ENCODE measurements around the gene KAT6B. TPM values are rescaled to one million over a fixed set of nuclear protein-coding genes. Genes with fewer than 3 reads are reported as not detected.

Gene KAT6B
- total and polyA plus RNA-seq, 2 of the 8 experiments (the other 6 are each of a cell fraction or from before 2014, with no cell fraction given) = 7.3 to 30.8 TPM

GRCh38 chr10:74925291-74925690 lies 98.9 kb downstream of the KAT6B start:
- H3K9ac ChIP-seq (replicated peaks in 1 of 4; ENCODE audit: extremely low read depth in 1 of 4, low read depth in 3 of 4, low read length in 3 of 4) = no peak overlapping the region
- H2BK15ac ChIP-seq (ENCODE audit: low read length) = no peak overlapping the region
- H3K79me2 ChIP-seq (ENCODE audit: control insufficient read depth in 1 of 2, insufficient read depth in 2 of 2, low read length in 2 of 2) = peaks cover 0 to 26% of the 10 kb centered on the region in 2 experiments; a peak in 3 of 4 replicates
- no peak overlapping the region for H3K4me2 ChIP-seq (ENCODE audit: insufficient read depth in 1 of 2, low read depth in 2 of 2, low read length in 2 of 2)
- FAIRE-seq (no peak), DNase-seq (ENCODE audit: low read depth in 1 of 2, low spot score in 2 of 2) (no peak)
- no peak overlapping the region for H4K91ac ChIP-seq (replicated peaks; ENCODE audit: insufficient read length, low read length)
- H4K5ac ChIP-seq (ENCODE audit: insufficient read length, low read depth, low read length) = no peak overlapping the region
- POLR2A ChIA-PET (ENCODE audit: partially characterized antibody) = no interaction called here
- no peak overlapping the region for H2AFZ ChIP-seq (ENCODE audit: low read length)
- H3K23me2 ChIP-seq (ENCODE audit: low read depth, low read length) = no peaks in the 10 kb centered on the region
- H2BK120ac ChIP-seq (replicated peaks; ENCODE audit: low read depth, low read length) = no peak overlapping the region
- WGBS, 2 experiments (ENCODE audit: extremely low coverage in 1 of 2, insufficient coverage in 1 of 2, insufficient read length in 1 of 2, insufficient replicate concordance in 2 of 2, low coverage in 1 of 2, low lambda C conversion rate in 2 of 2, missing lambda C conversion rate in 1 of 2) = no CpG with 5 or more reads among the region's 1 CpG
- peaks cover 0 to 2% of the 10 kb centered on the region in 2 experiments for H4K20me1 ChIP-seq (replicated peaks in 1 of 2; ENCODE audit: control insufficient read depth in 1 of 2, insufficient read depth in 2 of 2, low read length in 2 of 2)
- no peak overlapping the region for H3K4ac ChIP-seq (replicated peaks; ENCODE audit: insufficient read length, low read depth, low read length)
- H3K9me3 ChIP-seq (ENCODE audit: insufficient read depth in 2 of 2, low read depth in 1 of 2, low read length in 1 of 2) = no peaks in the 10 kb centered on the region
- no peak overlapping the region for H3K4me3 ChIP-seq (ENCODE audit: extremely low read depth in 1 of 4, insufficient read depth in 2 of 4, low read depth in 3 of 4, low read length in 4 of 4)
- H3K27me3 ChIP-seq (replicated peaks in 1 of 4; ENCODE audit: control insufficient read depth in 3 of 4, extremely low read depth in 1 of 4, insufficient read depth in 3 of 4, low read length in 3 of 4) = no peaks in the 10 kb centered on the region
- CTCF ChIA-PET (ENCODE audit: partially characterized antibody) = interaction anchor here (0.6 kb wide), 1 partner anchor 61 kb away, joined by 3 read pairs; no protein-coding TSS in a partner anchor
- H3K79me1 ChIP-seq (ENCODE audit: low read depth, low read length) = 0 out of 2 replicates have a peak, but pooled peaks cover 3% of the 10 kb centered on the region
- no peak overlapping the region for H2BK5ac ChIP-seq (ENCODE audit: low read depth, low read length)
- no peak overlapping the region for H3K56ac ChIP-seq (replicated peaks; ENCODE audit: insufficient read length, low read depth, low read length)
- H3K23ac ChIP-seq (ENCODE audit: insufficient read length) = no peak overlapping the region
- H3K4me1 ChIP-seq (replicated peaks in 1 of 4; ENCODE audit: control insufficient read depth in 3 of 4, insufficient read depth in 4 of 4, low read length in 3 of 4) = peaks cover 0 to 12% (median 8%) of the 10 kb centered on the region in 4 experiments; a peak in 6 of 7 replicates
- H2BK20ac ChIP-seq (ENCODE audit: low read length) = no peak overlapping the region
- no peak overlapping the region for H4K8ac ChIP-seq (ENCODE audit: extremely low read depth, insufficient read depth, low read length)
- no peaks in the 10 kb centered on the region for H3K36me3 ChIP-seq (ENCODE audit: control insufficient read depth in 2 of 4, insufficient read depth in 4 of 4, low read length in 3 of 4)
- H3K27ac ChIP-seq (ENCODE audit: low read depth, low read length) = no peak overlapping the region
- H3K18ac ChIP-seq (ENCODE audit: extremely low read depth, low read length) = no peak overlapping the region
- no peak for TF ChIP-seq CTBP2 (IDR thresholded peaks at IDR 0.05; ENCODE audit: borderline replicate concordance, insufficient read depth, insufficient read length, low read length)
- TF ChIP-seq HDAC2 (IDR thresholded peaks at IDR 0.05; ENCODE audit: borderline replicate concordance in 1 of 2, low read depth in 2 of 2, low read length in 2 of 2) = no peak
- no peak for TF ChIP-seq JUN (IDR thresholded peaks at IDR 0.05; ENCODE audit: low read depth, low read length)
- TF ChIP-seq, protein P1, sequence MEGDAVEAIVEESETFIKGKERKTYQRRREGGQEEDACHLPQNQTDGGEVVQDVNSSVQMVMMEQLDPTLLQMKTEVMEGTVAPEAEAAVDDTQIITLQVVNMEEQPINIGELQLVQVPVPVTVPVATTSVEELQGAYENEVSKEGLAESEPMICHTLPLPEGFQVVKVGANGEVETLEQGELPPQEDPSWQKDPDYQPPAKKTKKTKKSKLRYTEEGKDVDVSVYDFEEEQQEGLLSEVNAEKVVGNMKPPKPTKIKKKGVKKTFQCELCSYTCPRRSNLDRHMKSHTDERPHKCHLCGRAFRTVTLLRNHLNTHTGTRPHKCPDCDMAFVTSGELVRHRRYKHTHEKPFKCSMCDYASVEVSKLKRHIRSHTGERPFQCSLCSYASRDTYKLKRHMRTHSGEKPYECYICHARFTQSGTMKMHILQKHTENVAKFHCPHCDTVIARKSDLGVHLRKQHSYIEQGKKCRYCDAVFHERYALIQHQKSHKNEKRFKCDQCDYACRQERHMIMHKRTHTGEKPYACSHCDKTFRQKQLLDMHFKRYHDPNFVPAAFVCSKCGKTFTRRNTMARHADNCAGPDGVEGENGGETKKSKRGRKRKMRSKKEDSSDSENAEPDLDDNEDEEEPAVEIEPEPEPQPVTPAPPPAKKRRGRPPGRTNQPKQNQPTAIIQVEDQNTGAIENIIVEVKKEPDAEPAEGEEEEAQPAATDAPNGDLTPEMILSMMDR (IDR thresholded peaks at IDR 0.05; ENCODE audit: control extremely low read depth in 1 of 3, insufficient read depth in 1 of 3, low read depth in 1 of 3, low read length in 3 of 3) = no peak
- no peak for TF ChIP-seq FOSL1 (IDR thresholded peaks at IDR 0.05; ENCODE audit: insufficient read depth, low read depth, low read length)
- H2AK5ac ChIP-seq (ENCODE audit: low read depth, low read length) = no peak overlapping the region
- no peak overlapping the region for H2BK12ac ChIP-seq (ENCODE audit: low read depth, low read length)
- H3K14ac ChIP-seq (ENCODE audit: insufficient read length) = no peak overlapping the region

Measured in H1 (cell line).